Smooth muscle cell (in vitro differentiated cells): Measurements from ENCODE around the gene TRIP6. TPM values are rescaled to one million over a fixed set of nuclear protein-coding genes. Genes with fewer than 3 reads are reported as not detected.

Source experiments
- DNase-seq: peaks from one replicate; lab custom pipeline; 2025; ENCODE audit not compliant: unreplicated experiment; lab: John Stamatoyannopoulos, UW
- H2AFZ ChIP-seq: fragments of 200-600 bp; sonication (generic); 2 replicates; pipeline ENCODE4 v1.6.0; 2016; ENCODE audit warnings: antibody characterized with exemption, low read depth, mild to moderate bottlenecking
- H3F3A ChIP-seq: fragments of 200-600 bp; sonication (generic); 2 replicates; pipeline ENCODE4 v1.6.0; 2017; ENCODE audit warnings: antibody characterized with exemption, low read depth
- H3K27ac ChIP-seq: fragments of 200-600 bp; sonication (generic); 2 replicates; pipeline ENCODE4 v1.5.1; 2016; ENCODE audit warnings: low read depth, mild to moderate bottlenecking
- H3K27me3 ChIP-seq: fragments of 200-600 bp; sonication (generic); 2 replicates; pipeline ENCODE4 v1.6.1; 2016; ENCODE audit warnings: low read depth, mild to moderate bottlenecking
- H3K36me3 ChIP-seq: fragments of 200-600 bp; sonication (generic); 2 replicates; pipeline ENCODE4 v1.5.1; 2016; ENCODE audit warnings: low read depth
- H3K4me1 ChIP-seq: fragments of 200-600 bp; sonication (generic); 2 replicates; pipeline ENCODE4 v1.5.1; 2016; ENCODE audit warnings: low read depth
- H3K4me2 ChIP-seq: fragments of 200-600 bp; sonication (generic); 2 replicates; pipeline ENCODE4 v1.6.0; 2016; ENCODE audit warnings: mild to moderate bottlenecking
- H3K4me3 ChIP-seq: fragments of 200-600 bp; sonication (generic); 2 replicates; pipeline ENCODE4 v1.5.1; 2016; ENCODE audit warnings: mild to moderate bottlenecking
- H3K79me2 ChIP-seq: fragments of 200-600 bp; sonication (generic); 2 replicates; pipeline ENCODE4 v1.6.0; 2016; ENCODE audit warnings: low read depth, mild to moderate bottlenecking
- H3K9ac ChIP-seq: fragments of 200-600 bp; sonication (generic); 2 replicates; pipeline ENCODE4 v1.6.0; 2016; ENCODE audit warnings: low read depth
- H3K9me3 ChIP-seq: fragments of 200-600 bp; sonication (generic); replicated peaks from 2 replicates; pipeline ENCODE4 v1.5.1; 2016; ENCODE audit warnings: low read depth
- H4K20me1 ChIP-seq: fragments of 200-600 bp; sonication (generic); 2 replicates; pipeline ENCODE4 v1.6.0; 2016; ENCODE audit warnings: low read depth
- WGBS: methylation state at CpG from one replicate; pipeline ENCODE4 v1.1.7; 2016; ENCODE audit warnings: low lambda C conversion rate; 5-methylcytosine and 5-hydroxymethylcytosine counted together
- polyA plus RNA-seq: library from polyadenylated mRNA; unstranded; fragments of >200 nt; fragmentation: Nextera tagmentation; extraction: Ambion mirVana; gene quantifications from 2 replicates; pipeline ENCODE4 v1.2.1, GENCODE V29; 2016
- total RNA-seq: library from RNA; depleted of rRNA; stranded (reverse); fragments of >200 nt; gene quantifications from 2 replicates; pipeline ENCODE4 v1.2.3, GENCODE V29; 2014
- TF ChIP-seq, protein P1 (sequence below): fragments of 200-600 bp; sonication (generic); IDR thresholded peaks from 2 replicates; pipeline ENCODE4 v1.5.1; 2017; ENCODE audit warnings: borderline replicate concordance, mild to moderate bottlenecking, antibody characterized with exemption; ENCODE audit not compliant: insufficient read depth, poor library complexity, severe bottlenecking

The TRIP6 gene
- total and polyA plus RNA-seq, 2 experiments from 2014 or later, result 46.8 to 65.6 TPM

DNA sequence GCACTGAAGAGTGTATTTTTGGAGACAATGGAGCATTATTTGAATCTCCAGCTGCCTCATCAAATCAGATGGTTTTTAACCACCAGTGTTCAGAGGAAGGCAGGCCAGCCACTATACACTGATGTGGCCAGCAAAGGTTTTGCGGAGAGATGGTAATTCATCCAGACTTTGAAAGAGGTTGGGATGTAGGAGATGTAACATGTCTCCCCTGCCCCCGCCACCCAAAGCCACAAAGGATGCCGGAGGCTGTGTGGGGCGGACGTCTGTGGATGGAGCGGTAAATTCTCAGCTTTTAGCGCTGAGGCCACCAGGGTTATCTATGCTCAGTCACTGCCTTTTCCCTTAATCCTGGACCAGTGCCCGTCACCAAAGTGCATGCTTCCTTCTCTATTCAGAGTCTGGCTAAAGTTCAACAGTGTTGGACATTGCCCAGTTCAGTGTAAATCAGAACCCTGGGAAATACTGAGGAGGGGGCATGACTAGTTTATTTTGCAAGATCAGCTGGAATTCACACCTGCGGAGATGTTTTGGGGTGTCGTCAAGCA, 3.7 kb upstream of the TRIP6 start:
- no peaks in the 10 kb centered on the region for H3K27me3 ChIP-seq

DNA sequence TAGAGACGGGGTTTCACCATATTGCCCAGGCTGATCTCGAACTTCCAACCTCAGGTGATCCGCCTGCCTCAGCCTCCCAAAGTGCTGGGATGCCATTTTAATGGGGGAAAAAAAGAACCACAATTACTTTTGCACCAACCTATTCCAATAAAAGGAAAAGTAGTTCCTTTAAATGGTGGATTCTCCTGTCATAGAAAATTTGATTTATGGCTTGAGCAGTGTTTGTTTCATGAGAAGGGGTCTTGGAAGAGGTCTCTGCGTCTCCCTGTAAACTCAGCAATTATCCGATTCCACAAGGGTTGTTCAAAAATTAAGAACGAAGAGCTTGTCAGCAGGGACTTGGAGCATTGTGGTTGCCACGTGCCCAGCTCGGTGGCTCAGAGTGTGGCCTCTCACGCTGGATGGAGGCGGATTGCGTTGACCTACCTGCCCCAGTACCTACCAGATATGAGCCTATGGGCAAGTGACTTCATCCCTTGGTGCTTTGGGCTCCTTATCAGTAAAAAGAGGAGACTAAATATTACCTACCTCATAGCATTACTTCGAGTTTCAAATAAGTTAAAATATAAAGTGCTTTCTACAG, 2.8 kb upstream of the TRIP6 start:
- Histone ChIP-seq H3K27me3 (no peaks in the 10 kb centered on the region), H3K9me3 (no peaks in the 10 kb centered on the region)
- 98% methylated on average over 12 of the region's 12 CpGs for WGBS

More for the DNA sequence above, 3.7 kb upstream of the TRIP6 start:
- no peak for DNase-seq
- H3K9me3 ChIP-seq, result no peaks in the 10 kb centered on the region
- no peaks in the 10 kb centered on the region for H4K20me1 ChIP-seq
- H2AFZ ChIP-seq, result no peak overlapping the region
- no peak overlapping the region for H3K9ac ChIP-seq
- peaks cover 6% of the 10 kb centered on the region for H3F3A ChIP-seq
- no peak overlapping the region for H3K4me3 ChIP-seq
- H3K4me1 ChIP-seq, result peaks cover 8% of the 10 kb centered on the region
- peaks cover 13% of the 10 kb centered on the region for H3K79me2 ChIP-seq
- no peak overlapping the region for H3K27ac ChIP-seq
- no peak overlapping the region for H3K4me2 ChIP-seq
- WGBS, result 77% methylated on average over 10 of the region's 10 CpGs
- no peaks in the 10 kb centered on the region for H3K36me3 ChIP-seq
- TF ChIP-seq, protein P1, sequence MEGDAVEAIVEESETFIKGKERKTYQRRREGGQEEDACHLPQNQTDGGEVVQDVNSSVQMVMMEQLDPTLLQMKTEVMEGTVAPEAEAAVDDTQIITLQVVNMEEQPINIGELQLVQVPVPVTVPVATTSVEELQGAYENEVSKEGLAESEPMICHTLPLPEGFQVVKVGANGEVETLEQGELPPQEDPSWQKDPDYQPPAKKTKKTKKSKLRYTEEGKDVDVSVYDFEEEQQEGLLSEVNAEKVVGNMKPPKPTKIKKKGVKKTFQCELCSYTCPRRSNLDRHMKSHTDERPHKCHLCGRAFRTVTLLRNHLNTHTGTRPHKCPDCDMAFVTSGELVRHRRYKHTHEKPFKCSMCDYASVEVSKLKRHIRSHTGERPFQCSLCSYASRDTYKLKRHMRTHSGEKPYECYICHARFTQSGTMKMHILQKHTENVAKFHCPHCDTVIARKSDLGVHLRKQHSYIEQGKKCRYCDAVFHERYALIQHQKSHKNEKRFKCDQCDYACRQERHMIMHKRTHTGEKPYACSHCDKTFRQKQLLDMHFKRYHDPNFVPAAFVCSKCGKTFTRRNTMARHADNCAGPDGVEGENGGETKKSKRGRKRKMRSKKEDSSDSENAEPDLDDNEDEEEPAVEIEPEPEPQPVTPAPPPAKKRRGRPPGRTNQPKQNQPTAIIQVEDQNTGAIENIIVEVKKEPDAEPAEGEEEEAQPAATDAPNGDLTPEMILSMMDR, result no peak

DNA sequence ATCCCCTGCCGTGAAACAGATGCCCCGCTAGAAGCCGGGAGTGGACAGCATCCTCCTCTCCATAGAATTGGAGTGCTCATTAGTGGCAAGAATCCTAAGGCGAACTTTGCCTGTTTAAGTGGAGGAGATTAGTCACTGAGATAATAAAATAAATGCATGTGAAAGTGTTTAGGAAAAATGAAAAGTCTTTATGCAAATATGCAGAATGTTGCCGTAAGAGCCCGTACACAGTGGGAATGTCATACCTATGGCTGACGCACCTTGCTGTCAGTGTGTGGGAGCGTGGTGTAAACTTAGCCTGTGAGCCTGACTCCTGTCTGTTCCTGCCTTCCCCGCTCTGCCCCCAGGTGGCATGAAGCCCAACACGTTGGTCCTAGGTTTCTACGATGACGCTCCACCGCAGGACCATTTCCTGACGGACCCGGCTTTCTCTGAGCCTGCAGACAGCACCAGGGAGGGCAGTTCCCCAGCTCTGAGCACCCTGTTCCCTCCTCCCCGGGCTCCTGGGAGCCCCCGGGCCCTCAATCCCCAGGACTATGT, 1.7 kb upstream of the TRIP6 start:
- Histone ChIP-seq H3K9ac (no peak overlapping the region), H3K4me1 (peaks cover 9% of the 10 kb centered on the region), H3K36me3 (no peaks in the 10 kb centered on the region), H3K4me3 (no peak overlapping the region), H3K4me2 (no peak overlapping the region), H3K27me3 (no peaks in the 10 kb centered on the region), H3K9me3 (no peaks in the 10 kb centered on the region), H3K27ac (no peak overlapping the region), H4K20me1 (no peaks in the 10 kb centered on the region), H3F3A (peaks cover 6% of the 10 kb centered on the region), H2AFZ (no peak overlapping the region), H3K79me2 (peaks cover 27% of the 10 kb centered on the region)
- DNase-seq, result no peak
- TF ChIP-seq, protein P1, result no peak
- WGBS, result 87% methylated on average over 17 of the region's 17 CpGs

More for the DNA sequence above, 2.8 kb upstream of the TRIP6 start:
- Histone ChIP-seq H3K4me2 (no peak overlapping the region), H3K4me1 (peaks cover 9% of the 10 kb centered on the region), H3K36me3 (no peaks in the 10 kb centered on the region), H4K20me1 (no peaks in the 10 kb centered on the region), H3K79me2 (peaks cover 22% of the 10 kb centered on the region), H2AFZ (no peak overlapping the region), H3F3A (peaks cover 6% of the 10 kb centered on the region), H3K4me3 (no peak overlapping the region), H3K9ac (no peak overlapping the region), H3K27ac (no peak overlapping the region)
- TF ChIP-seq, protein P1, result no peak
- DNase-seq, result no peak
